ENCODE results near the gene DKK2. TPM values are rescaled to one million over a fixed set of nuclear protein-coding genes. Genes with fewer than 3 reads are reported as not detected.

Gene DKK2
- total RNA-seq, 3 donors from 2014 or later, result 0.36 to 4.3 TPM; not detected in 1

DNA sequence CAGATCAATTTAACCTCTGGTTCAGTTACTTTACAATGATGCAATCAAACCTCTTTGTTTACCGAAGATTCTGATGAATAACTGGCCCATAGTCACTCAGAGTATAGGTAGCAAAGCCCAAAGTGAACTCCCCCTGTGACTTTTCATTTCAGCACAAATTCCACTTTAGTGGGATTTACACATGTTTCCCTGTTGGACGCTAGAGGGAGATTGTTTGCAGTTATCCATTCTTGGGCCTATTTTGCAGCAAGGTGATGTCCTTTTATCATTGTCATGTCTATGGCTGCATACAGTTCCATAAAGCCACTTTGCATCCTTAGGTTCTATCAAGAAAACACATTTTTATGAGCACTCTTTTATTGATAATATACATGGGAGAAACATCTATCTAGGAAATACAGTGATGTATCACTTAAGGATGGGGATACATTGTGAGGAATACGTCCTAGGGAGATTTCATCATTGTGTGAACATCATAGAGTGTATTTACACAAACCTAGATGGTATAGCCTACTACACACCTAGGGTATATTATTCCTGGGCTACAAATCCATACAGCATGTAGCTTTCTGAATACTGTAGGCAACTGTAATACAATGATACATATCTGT is 14.5 kb upstream of the DKK2 start:
- TF ChIP-seq, protein P1, sequence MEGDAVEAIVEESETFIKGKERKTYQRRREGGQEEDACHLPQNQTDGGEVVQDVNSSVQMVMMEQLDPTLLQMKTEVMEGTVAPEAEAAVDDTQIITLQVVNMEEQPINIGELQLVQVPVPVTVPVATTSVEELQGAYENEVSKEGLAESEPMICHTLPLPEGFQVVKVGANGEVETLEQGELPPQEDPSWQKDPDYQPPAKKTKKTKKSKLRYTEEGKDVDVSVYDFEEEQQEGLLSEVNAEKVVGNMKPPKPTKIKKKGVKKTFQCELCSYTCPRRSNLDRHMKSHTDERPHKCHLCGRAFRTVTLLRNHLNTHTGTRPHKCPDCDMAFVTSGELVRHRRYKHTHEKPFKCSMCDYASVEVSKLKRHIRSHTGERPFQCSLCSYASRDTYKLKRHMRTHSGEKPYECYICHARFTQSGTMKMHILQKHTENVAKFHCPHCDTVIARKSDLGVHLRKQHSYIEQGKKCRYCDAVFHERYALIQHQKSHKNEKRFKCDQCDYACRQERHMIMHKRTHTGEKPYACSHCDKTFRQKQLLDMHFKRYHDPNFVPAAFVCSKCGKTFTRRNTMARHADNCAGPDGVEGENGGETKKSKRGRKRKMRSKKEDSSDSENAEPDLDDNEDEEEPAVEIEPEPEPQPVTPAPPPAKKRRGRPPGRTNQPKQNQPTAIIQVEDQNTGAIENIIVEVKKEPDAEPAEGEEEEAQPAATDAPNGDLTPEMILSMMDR (IDR thresholded peaks at IDR 0.05), result no peak

DNA sequence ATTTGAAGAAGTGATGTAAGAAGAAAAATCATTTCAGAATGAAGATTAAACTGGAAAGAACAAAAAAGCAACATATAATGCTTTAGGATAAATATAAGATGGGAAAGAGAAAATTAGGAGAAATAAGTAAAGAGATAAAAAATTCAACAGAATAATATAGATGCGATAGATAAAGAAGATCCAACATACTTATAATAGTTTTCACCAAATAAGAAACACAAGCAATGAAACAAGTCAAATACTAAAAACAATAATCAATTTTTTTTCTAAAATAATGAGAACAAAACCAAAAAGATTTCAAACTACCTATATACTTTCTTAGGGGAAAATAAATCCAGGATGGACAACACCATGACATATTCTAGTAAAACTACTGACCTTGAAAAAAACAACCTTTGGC is 10.1 kb upstream of the DKK2 start:
- Histone ChIP-seq H3K4me3 (no peak overlapping the region), H3K4me1 (ENCODE audit: low read depth) (no peaks in the 10 kb centered on the region), H3K9me3 (peaks cover 3% of the 10 kb centered on the region), H3K36me3 (ENCODE audit: low read depth) (no peaks in the 10 kb centered on the region)
- ATAC-seq, result no peak
- intact Hi-C loops (cut with DNase I, micrococcal nuclease), result loop anchor here in 1 of 2 donors (10.0 kb wide), 1 partner anchor 139 kb away; no protein-coding TSS in a partner anchor
- TF ChIP-seq, protein P1 (IDR thresholded peaks at IDR 0.05), result no peak
- no peak for DNase-seq

More for the DNA sequence above, 14.5 kb upstream of the DKK2 start:
- Histone ChIP-seq H3K36me3 (ENCODE audit: low read depth) (no peaks in the 10 kb centered on the region), H3K4me1 (ENCODE audit: low read depth) (no peaks in the 10 kb centered on the region), H3K4me3 (no peak overlapping the region), H3K9me3 (peaks cover 3% of the 10 kb centered on the region)
- ATAC-seq (no peak), DNase-seq (no peak)
- intact Hi-C loops (cut with DNase I, micrococcal nuclease), result loop anchor here in 1 of 2 donors (10.0 kb wide), 1 partner anchor 134 kb away; no protein-coding TSS in a partner anchor

DNA sequence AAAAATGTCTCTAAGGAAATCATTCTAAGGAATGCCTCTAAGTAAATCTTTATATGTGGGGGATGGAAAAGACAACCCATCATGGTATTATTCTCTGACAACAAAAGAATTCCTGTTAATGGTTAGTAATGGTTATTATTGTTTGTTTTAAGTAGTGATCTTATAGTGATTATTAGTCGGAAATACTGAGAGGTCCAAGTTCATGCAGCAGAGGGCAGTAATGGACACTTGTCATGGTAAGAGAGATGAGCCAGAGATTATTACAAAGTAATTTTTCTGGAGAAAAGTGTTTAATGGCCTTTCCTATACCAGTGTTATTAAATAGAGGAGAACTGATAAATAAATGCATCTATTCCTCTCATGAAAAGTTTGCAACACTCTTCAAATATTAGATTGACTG is 8.1 kb upstream of the DKK2 start:
- no peak for ATAC-seq
- intact Hi-C loops (cut with DNase I, micrococcal nuclease), result loop anchor here in 1 of 2 donors (10.0 kb wide), 1 partner anchor 141 kb away; no protein-coding TSS in a partner anchor

DNA sequence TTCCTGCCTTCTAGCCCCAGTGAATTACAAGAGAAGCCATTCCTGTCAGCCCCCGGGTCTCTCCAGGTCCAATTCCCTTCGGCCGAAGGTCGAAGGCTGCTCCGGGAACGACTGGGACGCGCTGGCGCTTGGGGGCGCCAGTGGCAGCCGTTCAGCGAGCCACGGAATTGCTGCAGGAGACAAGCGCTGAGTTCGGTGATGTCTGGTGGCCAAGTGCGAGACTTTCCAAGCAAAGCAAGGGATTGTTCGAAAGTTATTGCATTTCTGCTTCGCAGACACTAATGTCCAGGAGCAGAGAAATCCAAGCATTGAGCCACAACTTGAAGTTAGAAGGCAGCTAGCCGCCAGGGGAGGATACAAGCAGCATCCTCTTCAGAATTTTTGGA is 1.1 kb upstream of the DKK2 start:
- H3K36me3 ChIP-seq (ENCODE audit: low read depth), result no peaks in the 10 kb centered on the region
- no peak overlapping the region for H3K4me3 ChIP-seq
- intact Hi-C loops (cut with DNase I, micrococcal nuclease), result no loop called here
- ATAC-seq (no peak), DNase-seq (peak in 2 of 3 donors; percentile 17 to 27)
- TF ChIP-seq, protein P1 (IDR thresholded peaks at IDR 0.05), result no peak
- H3K4me1 ChIP-seq (ENCODE audit: low read depth), result no peaks in the 10 kb centered on the region
- H3K9me3 ChIP-seq, result no peaks in the 10 kb centered on the region

More for the DNA sequence above, 8.1 kb upstream of the DKK2 start:
- no peak for DNase-seq
- H3K4me3 ChIP-seq, result no peak overlapping the region
- no peaks in the 10 kb centered on the region for H3K4me1 ChIP-seq (ENCODE audit: low read depth)
- no peaks in the 10 kb centered on the region for H3K36me3 ChIP-seq (ENCODE audit: low read depth)
- TF ChIP-seq, protein P1 (IDR thresholded peaks at IDR 0.05), result no peak
- H3K9me3 ChIP-seq, result peaks cover 3% of the 10 kb centered on the region

DNA sequence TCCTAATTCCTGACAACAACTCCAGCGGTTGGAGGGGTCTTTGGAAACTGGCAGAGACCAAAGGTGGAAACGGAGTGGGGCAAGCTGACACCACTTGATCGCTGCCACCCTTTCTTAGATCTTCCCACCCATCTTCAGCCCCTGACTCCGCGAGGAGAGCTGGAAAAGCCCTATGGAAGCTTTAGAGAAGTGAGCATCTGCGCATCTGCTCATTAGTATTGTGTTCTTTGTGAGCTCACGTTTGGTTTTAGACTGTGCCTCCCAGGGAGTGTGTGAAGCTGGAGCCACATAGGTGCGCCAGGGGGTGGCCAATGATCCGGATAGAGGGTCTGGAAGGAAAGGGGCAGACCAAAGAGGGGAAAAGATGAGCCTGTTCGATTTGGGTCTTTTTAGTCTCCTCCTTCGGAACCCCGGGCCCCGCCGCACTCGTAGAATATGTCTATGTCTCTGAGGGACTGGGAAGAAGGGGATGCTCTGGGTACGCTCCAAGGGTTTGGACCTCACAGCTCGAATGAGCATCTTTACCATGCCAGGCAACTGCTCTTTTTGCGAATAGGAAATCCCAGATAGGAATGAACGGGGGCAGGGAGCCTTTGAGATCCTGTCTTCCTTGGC is 578 bp upstream of the DKK2 start:
- peak in 1 of 3 donors; percentile 10 for DNase-seq
- H3K36me3 ChIP-seq (ENCODE audit: low read depth), result no peaks in the 10 kb centered on the region

More for the DNA sequence above, 578 bp upstream of the DKK2 start:
- no peak for ATAC-seq
- H3K4me3 ChIP-seq, result no peak overlapping the region
- intact Hi-C loops (cut with DNase I, micrococcal nuclease), result no loop called here
- no peaks in the 10 kb centered on the region for H3K4me1 ChIP-seq (ENCODE audit: low read depth)
- H3K9me3 ChIP-seq, result no peaks in the 10 kb centered on the region
- TF ChIP-seq, protein P1 (IDR thresholded peaks at IDR 0.05), result no peak

All from mucosa of descending colon (tissue), 3 donors.